Kidney epithelial cell (primary cell): Measurements from ENCODE around the gene NINJ1. TPM values are rescaled to one million over a fixed set of nuclear protein-coding genes. Genes with fewer than 3 reads are reported as not detected.
A peak's percentile ranks its signal among the peaks of the same experiment; 100 is the strongest.

Source experiments
- DNase-seq: peaks from one replicate; pipeline ENCODE4 v3.0.0-alpha.2; 2010; ENCODE audit warnings: low read depth
- H3K27me3 ChIP-seq: 2 replicates; pipeline ENCODE4 v1.6.0; 2011; ENCODE audit warnings: low read length; ENCODE audit not compliant: control insufficient read depth, insufficient read depth
- H3K36me3 ChIP-seq: 2 replicates; pipeline ENCODE4 v1.5.1; 2011; ENCODE audit warnings: low read length; ENCODE audit not compliant: control insufficient read depth, insufficient read depth
- H3K4me3 ChIP-seq: 2 replicates; pipeline ENCODE4 v1.5.1; 2011; ENCODE audit warnings: low read depth, mild to moderate bottlenecking, control low read depth, low read length
- CTCF ChIP-seq: IDR thresholded peaks from 2 replicates; pipeline ENCODE4 v1.5.1; 2011; ENCODE audit warnings: mild to moderate bottlenecking, moderate library complexity, low read length, control low read depth, inconsistent platforms; ENCODE audit not compliant: insufficient read depth, poor library complexity, severe bottlenecking
- total RNA-seq: library from RNA; depleted of rRNA; stranded (reverse); fragments of >200 nt; gene quantifications from 2 replicates; pipeline ENCODE4 v1.2.3, GENCODE V29; 2015

Gene NINJ1
- 66.4 and 76.4 TPM in 2 replicates for total RNA-seq

DNA sequence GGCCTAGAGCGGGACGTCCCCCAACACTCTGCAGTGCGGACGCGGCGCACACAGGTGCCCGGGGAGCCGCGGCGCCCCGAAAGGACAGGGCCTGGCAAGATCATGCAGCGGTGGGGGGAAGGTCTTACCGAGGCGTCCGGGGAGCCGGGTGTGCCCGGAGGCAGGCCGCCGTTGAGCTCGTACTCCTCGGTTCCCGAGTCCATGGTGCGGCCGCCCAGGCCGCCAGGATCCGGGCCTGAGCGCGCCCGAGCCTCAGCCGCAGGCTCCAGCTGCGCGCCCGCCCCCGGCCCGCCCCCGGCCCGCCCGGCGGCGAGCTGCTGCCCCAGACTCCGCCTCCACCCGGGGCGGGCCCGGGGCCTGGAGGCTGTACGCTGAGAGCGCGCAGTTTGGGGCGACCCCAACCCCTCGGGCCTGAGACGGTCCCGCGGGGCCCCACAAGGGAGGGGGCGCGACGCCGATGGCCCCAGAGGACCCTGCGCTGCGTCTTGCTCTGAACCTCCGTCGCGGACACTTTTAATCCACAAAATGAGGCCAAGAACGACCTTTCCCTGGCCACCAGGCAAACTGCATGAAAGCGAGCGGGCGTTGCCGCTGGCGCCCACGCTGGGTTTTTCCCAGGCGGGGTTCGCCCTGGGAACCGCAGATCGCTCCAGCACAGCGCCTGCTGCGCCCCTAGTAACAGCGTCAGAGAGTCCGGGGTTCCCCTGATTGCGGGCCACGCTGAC lies at the start of gene NINJ1:
NINJ1 (minus strand) TSS at position 237 of the 725 bp plus-strand sequence; CDS start at position 203, 34 bp downstream.
- Histone ChIP-seq H3K4me3 (peak within 1 kb of the TSS; percentile 78), H3K27me3 (no peaks in the 10 kb centered on the region), H3K36me3 (no peaks in the 10 kb centered on the region)
- no peak for DNase-seq
- no peak for TF ChIP-seq CTCF

DNA sequence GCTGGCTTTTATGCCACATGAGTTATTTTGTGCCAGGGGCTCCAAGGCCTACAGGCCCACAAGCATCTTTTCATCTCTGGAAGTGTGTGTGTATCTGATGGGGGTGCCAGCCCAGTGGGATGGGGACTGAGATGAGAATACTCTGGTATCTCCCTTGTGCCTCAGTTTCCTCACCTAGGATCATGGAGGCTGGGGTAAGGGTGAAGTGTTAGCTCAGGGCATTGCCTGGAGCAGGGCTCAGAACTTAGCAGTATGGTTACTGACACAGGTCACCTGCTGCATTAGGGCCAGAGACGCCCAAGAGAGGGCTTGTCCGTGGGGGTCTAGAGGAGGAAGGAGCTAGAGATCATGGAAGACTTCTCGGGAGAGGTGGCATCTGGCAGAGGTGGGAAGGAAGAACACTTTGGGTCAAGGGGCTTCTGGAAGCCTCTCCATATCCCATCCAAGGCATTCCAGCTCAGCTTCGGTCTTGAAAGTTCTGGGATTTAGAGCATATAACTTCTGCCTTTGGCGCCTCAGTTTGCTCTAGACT lies 49.1 kb upstream of the NINJ1 start:
- no peak for TF ChIP-seq CTCF
- H3K36me3 ChIP-seq: no peaks in the 10 kb centered on the region
- DNase-seq: no peak
- H3K27me3 ChIP-seq: peaks cover 57% of the 10 kb centered on the region
- H3K4me3 ChIP-seq: no peak overlapping the region

- H3K27me3 ChIP-seq: peaks cover 53% of the 10 kb centered on the region
- H3K36me3 ChIP-seq: no peaks in the 10 kb centered on the region
- TF ChIP-seq CTCF: no peak
- no peak for DNase-seq
- no peak overlapping the region for H3K4me3 ChIP-seq
Observed at GRCh38 chr9:93182572-93182971, 48.5 kb upstream of the NINJ1 start.

GRCh38 chr9:93181672-93182435 lies 47.8 kb upstream of the NINJ1 start:
- TF ChIP-seq CTCF: no peak
- peaks cover 47% of the 10 kb centered on the region for H3K27me3 ChIP-seq
- no peak overlapping the region for H3K4me3 ChIP-seq
- no peaks in the 10 kb centered on the region for H3K36me3 ChIP-seq
- no peak for DNase-seq

GRCh38 chr9:93180938-93181337 lies 46.9 kb upstream of the NINJ1 start:
- no peaks in the 10 kb centered on the region for H3K36me3 ChIP-seq
- DNase-seq: no peak
- H3K4me3 ChIP-seq: no peak overlapping the region
- no peak for TF ChIP-seq CTCF
- H3K27me3 ChIP-seq: peaks cover 40% of the 10 kb centered on the region
